KG1 (cell line): ENCODE measurements around the gene PLEKHA7.
"Not testable (repeated sequence)": the region's sequence is repeated elsewhere in the genome, so short reads cannot be mapped to it uniquely, and the experiment has no call there.

Experiments used
- DNase-seq: peaks from one replicate; lab custom pipeline; 2025; lab: John Stamatoyannopoulos, UW

PLEKHA7 gene

DNA sequence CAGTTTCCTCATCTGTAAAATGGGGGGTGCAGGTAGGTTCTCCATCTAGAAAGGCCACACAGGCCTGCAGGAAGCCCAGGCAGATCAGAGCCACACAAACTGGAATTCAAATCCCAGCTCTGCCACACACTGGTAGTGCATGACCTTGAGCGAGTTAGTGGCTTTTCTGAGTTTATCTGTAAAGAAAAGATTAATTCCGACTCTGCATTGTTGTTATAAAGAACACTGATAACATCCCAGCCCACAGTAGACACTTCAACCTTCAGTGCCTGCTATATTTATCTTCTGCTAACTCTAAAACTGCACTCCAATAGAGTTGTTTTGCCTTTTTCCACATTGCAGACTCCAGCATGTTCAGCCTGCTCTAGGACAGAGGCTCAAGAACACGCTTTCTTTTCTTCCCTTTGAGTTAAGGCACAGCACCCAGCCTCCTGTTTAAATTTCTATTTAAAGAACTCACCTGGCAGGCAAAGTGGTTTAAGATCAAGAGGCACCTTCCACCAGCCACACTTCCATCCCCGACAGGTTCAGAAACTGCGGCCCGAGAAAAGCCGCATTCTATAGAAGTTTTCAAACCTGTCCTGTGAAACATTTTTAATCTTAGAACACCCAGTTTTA, 133.9 kb downstream of the PLEKHA7 start:
- DNase-seq, result no peak

DNA sequence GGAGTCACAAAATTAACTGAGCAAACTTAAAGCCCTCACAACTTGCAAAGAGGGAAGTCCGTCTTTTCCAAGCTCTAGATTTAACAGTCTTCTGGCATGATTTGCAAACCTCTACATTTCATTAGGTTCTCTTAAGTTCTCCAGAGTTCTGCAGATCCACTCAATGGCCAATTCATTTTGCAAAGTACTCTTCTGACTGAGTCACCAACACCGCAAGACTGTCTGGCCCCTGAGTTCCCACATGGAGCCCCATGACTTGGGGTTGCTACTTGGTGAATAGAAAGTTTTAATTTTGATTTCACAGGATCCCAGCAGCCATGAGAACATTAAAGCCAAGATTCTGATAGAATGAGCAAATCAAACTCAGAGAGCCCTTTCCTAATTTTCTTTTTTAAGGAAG, 134.5 kb downstream of the PLEKHA7 start:
- DNase-seq, result no peak

DNA sequence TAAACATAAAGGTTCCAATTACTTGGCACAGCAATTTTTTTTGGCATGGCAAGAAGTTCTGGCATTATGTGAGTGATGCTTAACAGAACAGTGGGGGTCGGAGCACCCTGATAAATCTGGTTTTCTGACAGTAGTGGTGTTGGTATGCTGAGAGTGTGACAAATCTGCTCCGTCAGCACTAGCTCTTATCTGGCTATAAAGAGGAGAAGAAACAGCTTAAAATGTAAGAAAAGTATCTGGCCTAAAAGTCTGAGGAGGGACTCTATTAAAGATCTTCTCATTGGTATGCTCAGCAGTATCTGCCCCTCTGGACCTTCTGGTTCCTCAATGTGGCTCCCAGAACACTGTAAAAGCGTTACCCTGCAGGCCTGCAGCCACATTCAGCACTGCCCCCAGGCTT, 137.4 kb downstream of the PLEKHA7 start:
- no peak for DNase-seq

DNA sequence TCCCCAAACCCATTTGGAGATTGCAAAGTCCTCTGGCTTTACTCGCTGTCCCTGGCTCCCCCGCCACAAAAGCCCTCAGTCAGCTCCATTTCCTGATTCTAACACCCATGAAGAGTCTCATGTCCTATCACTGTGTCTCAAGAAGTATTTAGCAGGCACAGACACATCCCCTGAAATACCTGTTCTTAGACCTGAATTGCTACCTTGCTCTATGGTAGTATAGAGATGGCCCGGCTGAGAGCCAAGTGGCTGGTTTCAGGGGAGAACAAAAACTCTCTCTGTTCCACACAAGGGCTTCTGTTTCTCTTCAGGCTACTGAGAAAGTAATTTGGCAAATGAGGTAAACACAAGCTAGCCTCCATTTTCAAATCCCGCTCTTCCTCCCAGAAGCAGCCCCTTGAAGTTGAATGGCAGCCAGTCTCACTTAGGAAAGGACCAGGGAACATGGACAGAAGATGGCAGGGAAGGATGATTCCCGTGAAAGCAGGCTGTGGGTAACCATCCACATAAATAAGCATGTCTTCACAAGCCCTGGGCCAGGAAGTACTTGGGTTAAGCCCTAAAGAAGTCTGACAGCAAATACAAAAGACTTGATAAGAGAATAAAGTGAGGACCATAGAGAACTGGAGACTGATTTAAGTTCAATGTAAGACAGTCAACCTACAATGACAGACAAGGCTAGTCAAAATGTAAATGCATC, 138.0 kb downstream of the PLEKHA7 start:
- no peak for DNase-seq

DNA sequence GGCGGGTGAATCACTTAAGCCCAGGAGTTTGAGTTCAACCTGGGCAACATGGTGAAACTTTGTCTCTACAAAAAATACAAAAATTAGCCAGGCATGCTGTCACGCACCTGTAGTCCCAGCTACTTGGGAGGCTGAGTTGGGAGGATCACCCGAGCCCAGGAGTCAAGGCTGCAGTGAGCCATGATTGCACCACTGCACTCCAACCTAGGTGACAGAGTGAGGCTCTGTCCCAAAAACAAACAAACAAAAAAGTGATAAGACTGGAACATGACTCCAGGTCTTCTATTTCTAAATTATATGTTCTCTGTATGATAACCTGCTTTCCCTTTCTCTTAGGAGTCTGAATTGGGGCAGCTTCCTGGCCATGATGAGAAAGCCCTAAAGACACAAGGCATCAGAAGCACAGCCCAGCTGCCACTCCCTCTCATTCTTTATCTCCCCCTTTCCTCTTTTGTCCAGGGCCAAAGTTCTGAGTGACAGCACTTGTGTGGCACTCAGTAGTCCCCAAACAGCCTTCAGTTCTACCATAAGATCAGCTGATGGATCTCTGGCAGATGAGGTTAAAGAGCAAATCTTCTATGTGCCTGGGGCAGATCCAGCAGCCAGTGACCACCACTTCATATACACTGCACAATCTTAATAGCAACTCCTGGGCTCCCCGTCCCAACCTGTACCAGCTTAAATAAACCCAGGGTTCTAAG, 139.8 kb downstream of the PLEKHA7 start:
- DNase-seq, result no peak

DNA sequence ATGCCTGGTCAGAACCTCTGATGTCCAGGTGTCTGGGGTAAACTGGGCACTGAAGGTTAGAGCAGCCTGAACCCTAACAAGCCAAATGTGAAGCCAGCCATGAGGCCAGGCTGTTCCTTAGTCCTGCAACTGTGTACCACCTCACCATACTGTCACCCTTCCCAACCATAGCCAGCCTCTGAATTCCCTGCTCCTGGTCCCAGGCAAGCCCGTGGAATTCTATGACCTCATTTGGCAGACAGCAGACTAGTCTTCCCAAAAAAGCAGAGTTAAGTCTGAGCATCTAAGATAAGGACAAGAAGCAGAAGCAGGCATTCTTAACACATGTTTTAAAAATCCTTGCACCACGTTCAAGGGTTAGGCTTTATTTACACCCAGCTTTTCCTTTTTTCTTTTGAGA, 140.9 kb downstream of the PLEKHA7 start:
- DNase-seq, result no peak

DNA sequence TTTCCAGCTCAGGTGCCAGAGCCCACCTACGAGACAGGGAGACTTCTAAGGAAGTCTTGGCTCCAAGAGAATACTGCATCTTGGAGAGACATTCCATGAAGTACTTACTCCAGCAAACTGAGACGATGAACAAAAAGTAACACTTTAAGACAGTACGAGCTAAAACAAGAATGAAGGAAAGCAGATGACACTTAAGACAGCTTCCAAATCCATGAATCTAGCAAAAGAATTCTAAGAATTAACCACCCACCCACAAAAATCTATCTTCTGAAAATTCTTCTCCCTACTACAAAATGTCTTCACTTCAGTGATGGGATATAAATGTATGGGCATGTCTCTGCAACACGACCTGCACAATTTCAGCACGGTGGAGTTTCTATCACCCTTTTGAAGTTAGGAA, 142.8 kb downstream of the PLEKHA7 start:
- no peak for DNase-seq

DNA sequence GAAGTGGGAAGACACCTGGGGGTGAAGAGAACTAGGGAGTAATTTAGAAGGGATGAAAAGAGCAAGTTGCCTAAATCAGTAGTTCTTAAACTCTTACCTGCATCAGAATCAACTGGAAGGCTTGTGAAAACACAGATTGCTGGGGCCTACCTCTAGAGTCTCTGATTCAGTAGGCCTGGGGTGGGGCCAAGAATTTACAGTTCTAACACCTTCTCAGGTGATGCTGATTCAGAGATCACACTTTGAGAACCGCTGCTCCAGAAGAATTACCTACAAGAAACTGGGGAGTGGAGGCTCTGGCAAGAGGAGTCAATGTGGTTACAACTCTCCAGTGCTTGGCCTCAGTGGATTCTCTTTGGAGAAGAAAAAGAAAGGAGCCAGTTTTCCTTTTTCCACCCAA, 147.1 kb downstream of the PLEKHA7 start:
- DNase-seq, result no peak

DNA sequence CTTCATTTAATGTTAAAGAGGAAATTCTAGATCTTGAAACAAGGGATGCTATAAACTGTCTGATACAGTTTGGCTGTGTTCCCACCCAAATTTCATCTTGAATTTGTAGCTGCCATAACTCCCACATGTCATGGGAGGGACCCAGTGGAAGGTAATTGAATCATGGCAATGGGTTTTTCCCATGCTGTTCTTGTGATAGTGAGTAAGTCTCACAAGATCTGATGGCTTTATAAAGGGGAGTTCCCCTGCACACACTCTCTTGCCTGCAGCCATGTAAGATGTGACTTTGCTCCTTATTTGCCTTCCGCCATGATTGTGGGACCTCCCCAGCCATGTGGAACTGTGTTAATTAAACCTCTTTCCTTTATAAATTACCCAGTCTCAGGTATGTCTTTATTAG, 149.8 kb downstream of the PLEKHA7 start:
- not testable (repeated sequence) for DNase-seq

DNA sequence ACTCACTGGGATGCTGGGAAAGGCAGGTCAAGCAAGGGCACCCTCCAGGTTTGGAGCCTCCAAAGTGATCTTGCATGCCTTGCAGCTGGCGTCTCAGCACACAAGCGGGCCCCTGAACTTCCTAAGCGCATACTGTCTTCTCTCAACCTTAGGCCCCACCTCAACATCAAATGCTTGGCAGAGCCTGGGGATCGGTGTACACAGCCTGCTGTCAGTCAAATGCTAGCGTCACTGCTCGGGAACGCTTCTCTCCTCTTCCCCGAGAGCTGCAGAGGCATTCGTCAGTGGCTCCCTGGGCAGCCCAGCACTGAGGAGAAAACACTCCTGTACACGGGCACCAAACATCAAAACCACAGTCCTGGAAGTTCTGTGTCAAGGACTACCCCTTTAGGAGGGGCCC, 150.8 kb downstream of the PLEKHA7 start:
- DNase-seq, result no peak

DNA sequence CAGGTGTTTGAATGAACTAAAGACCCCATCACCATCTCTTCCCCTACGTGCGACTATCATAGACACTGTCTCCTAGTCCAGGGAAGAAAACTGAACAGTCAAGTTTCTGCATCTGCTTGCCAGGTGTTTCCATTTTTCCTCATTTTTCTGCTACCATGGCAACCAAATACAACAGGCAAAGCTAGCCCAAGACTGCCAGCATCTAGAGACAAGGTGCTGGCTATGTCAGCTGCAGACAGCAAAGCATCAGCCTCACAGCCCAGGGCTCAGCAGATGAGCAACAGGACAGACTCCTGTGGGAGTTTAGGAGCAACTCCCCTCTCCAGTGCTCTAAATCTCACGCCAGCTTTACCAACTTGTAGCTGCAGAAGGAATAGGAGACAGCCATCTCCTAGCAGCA, 151.5 kb downstream of the PLEKHA7 start:
- no peak for DNase-seq

DNA sequence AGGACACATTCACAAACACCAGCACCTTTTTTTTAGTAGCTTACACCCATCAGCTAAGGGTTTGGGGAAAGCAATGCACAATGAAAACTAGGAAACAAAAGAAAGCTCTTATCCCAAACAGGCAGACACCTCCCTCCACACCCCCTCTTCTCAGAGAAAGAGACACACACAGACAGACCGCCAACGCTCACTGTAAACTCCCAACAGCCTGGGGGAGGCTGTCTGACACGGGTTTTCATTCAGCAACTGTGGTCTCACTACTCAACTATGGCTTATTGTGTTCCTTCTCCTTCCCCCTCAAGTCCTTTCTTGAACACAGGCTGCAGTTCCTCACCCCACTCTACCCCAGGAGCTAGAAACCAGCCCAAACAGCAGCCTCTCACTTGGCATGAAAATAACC, 152.4 kb downstream of the PLEKHA7 start:
- DNase-seq, result no peak

DNA sequence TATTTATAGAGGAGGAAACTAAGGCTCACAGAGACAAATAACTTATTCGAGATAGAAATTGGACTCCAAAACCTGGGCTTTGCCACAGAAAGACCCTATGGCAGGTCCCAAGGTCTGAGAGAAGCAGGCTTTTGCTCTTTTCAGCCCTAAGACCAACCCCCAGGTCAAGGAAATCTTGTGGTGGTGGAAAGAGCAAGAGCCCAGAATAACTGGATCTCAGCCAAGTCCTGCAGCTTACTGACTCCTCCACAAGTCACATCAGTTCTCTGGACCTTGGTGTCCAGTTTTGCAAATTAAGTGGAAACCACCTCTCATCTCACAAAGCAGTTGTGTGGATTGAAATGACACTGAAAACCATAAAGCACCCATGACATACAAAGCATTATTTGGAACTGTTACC, 153.6 kb downstream of the PLEKHA7 start:
- DNase-seq, result no peak

DNA sequence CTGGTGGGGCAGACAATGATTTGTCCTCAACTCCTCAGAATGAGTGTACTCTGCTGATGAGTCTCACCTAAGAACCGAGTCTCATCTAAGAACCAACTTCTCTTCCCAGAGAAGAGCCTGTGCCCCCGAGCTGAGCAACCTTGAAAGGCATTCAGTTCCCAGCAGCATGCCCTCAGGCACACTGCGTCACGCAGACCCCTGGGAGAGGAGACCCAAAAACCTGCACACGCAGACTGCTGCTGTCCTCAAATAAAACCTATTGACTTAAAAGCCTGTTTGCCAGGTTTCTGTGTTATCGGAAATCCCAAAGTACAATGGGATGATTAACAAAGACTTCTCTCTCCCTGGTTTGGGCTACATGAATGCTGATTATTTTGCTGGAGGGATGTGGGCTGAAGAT, 154.6 kb downstream of the PLEKHA7 start:
- no peak for DNase-seq

DNA sequence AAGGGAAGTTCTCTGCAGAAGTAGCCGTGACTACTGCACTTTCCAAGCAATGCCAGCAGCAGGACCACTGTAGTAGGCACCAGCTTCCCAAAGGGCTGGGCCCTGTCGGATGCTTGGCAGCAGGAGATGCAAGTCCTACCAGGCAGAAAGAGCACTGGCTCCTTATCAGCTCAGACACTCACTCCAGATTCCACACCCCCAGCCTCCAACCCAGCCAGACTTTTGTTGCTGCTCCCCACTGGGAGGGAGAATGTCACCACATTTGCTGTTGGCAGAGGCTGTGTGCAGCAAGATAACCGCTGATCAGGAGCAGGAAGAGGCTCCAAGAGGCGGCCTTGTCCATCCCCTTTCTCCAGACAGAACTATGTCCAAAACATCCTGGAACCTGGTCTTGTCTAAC, 157.0 kb downstream of the PLEKHA7 start:
- DNase-seq, result no peak

DNA sequence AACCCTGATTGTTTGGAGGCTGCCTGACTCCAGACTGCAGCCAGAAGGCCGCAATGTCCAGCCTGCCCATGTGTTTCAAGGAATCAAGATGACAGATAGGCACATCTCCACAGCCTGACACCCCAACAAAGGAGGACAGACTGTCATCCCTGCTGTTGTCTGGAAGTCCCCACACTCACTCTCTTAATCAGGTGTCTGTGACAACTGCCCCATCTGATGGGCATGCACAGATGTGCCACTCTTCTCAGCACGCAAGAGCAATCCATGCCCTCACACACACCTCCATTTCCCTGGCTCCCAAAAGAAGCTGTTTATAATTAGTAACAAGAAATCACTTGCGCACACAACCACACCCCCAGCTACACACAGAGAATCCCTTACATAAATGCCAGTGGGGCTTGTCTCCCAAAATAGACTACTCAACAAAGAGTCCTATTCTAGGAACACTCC, 158.2 kb downstream of the PLEKHA7 start:
- no peak for DNase-seq

DNA sequence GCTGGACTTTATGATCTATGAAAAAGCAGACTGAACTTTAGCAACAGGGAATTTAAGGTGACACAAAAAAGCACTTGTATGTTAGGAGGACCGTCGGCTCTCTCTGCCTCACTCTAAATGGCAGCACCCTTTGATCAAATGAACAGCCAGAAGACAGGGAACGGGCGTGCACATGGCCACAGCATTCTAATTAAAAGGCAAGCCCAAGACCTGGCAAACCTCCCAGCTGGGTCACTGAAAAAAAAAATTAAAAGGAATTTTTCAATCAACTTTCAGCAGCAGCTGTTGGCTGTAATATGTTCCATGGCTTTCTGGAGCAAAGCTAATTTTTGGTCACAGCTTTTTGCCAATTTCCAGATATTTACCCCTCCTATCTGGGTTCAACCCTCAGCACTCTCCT, 159.2 kb downstream of the PLEKHA7 start:
- no peak for DNase-seq

DNA sequence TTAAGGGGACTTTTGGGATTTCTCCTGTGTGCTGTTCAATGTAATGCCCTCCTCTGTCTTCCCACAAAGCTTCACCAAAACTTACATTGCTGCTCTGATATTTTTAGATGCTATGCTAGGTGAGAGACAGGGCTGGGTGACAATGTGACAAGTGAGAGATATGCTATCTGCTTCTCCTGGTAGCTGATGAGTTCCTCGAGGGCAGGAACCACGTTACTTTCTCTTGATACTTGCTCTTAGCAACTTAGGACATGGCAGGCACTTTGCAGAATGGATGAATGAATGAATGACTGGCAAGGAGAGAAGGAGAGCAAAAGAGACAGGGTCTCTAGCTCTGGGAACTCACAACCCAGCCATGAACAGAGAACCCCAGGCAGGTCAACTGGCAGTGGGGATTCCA, 160.4 kb downstream of the PLEKHA7 start:
- no peak for DNase-seq

DNA sequence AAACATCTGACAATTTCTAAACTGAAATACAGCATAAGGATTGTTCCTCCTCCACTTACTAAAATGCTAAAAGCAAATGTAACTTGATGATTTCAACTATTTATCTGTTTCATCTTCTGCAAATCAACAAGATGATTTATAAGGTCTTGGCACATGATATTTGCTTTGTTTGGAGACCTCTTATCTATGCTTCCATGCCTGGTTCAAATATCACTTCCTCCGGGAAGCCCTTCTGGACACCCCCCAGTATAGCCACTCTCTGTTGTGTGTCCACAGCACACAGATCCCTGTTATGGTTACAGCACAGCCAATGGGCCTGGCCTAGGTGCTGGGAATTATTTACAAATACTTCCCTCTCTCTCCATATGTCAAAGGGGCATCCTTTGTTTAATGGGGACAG, 160.9 kb downstream of the PLEKHA7 start:
- DNase-seq, result no peak

DNA sequence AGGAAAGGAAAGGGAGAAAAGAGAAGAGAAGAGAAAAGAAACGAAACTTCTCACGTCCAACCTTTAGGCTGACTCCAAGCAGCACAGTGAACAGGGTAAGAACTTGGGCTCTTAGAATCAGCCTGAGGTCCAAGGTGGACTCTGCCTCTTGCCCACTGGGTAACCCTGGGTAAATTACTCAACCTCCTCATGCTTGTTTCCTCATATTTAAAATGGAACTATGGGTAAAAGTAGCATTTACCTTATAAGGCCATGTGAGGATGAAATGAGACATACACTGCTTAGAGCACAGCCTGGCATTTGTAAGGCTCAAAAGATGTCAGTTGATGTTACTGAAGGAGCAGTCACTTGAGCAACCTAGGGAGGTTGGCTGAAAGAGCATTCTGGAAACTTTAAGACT, 167.9 kb downstream of the PLEKHA7 start:
- DNase-seq, result no peak

DNA sequence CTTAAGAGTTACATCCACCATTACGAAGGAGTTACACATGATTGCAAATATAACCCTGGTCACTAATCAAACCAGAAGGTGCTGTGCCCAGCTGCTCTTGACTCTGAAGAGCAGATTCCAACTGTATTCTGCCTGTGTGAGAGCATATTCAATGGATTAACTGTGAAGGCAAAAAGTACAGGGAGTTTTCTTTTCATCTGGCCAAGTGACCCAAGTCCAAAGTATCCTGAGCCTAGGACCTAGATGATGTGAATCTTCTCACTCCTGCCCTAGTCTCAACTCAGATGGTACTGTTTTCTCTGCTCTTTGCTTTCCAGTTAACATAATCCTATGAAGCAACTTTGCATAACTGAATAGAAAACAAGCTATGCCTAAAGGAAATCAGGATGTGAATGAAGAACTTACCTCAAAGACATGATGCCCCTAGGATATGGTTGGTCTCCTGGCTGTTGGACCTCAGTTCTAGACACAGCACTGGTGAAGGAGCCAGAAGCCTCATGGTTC, 169.9 kb downstream of the PLEKHA7 start:
- no peak for DNase-seq

DNA sequence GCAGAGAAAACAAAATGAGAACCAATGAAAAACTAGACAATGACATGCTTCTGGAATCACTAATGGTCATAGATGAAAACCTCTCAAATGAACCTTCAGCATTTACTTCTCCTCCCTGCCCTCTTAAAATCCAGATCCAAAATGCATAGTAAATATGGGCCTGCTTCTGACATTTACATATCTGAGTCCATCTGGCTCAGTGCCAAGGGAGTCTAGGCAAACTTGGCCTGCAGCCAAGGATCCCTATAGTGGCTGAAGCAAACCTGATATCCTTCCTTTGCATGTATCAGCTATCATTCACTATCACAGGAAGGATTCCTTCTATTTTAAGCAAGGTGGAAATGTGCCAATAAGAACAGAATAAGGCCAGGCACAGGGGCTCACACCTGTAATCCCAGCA, 170.9 kb downstream of the PLEKHA7 start:
- no peak for DNase-seq

DNA sequence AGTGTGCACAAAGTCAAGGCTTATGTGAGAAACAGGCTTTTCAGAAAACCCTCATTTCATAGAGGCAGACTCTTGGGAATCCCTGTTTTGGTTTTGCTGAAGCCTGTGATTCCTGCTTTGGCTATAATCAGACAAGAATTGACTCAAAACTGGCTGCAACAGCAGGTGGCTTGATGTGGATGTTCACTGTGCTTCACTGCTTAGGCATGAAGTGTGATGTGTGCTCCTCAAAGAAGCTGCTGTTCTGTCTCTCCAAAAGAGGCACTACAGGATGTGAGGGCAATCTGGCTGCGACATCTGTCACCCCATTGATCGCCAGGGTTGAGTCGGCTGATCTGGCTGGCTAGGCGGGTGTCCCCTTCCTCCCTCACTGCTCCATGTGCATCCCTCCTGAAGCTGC, 172.2 kb downstream of the PLEKHA7 start:
- no peak for DNase-seq
